Measurements from ENCODE around the gene ASPRV1.

Gene ASPRV1

DNA sequence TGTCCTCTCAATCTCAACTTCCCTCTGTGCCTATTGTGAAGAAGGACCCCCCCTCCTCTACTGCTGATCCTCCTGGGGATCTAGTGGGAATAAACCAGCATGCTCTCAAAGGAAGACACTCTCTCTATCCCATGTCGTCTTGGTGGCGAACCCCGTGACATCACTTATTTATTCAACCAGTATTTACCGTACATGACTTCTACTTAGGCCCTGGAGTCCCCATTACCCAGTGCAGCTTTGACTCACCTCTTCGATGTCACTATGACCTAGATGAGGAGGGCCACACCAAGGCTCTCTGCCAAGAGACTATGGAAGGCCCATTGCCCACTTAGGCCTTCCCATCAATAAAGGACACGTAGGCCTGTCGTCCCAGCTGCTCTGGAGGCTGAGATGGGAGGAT is 16.7 kb downstream of the ASPRV1 start:
- peaks cover 14% of the 10 kb centered on the region for H3K36me3 Mint-ChIP-seq (ENCODE audit: low read depth)
- H3K27me3 Mint-ChIP-seq (ENCODE audit: low read depth, poor library complexity), result no peaks in the 10 kb centered on the region
- TF ChIP-seq, protein P1, sequence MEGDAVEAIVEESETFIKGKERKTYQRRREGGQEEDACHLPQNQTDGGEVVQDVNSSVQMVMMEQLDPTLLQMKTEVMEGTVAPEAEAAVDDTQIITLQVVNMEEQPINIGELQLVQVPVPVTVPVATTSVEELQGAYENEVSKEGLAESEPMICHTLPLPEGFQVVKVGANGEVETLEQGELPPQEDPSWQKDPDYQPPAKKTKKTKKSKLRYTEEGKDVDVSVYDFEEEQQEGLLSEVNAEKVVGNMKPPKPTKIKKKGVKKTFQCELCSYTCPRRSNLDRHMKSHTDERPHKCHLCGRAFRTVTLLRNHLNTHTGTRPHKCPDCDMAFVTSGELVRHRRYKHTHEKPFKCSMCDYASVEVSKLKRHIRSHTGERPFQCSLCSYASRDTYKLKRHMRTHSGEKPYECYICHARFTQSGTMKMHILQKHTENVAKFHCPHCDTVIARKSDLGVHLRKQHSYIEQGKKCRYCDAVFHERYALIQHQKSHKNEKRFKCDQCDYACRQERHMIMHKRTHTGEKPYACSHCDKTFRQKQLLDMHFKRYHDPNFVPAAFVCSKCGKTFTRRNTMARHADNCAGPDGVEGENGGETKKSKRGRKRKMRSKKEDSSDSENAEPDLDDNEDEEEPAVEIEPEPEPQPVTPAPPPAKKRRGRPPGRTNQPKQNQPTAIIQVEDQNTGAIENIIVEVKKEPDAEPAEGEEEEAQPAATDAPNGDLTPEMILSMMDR (IDR thresholded peaks at IDR 0.05), result no peak
- H3K4me1 Mint-ChIP-seq, result peaks cover 32% of the 10 kb centered on the region
- no peaks in the 10 kb centered on the region for H3K9me3 Mint-ChIP-seq
- no peak overlapping the region for H3K27ac Mint-ChIP-seq
- H3K4me3 Mint-ChIP-seq, result no peak overlapping the region
- DNase-seq, result no peak

DNA sequence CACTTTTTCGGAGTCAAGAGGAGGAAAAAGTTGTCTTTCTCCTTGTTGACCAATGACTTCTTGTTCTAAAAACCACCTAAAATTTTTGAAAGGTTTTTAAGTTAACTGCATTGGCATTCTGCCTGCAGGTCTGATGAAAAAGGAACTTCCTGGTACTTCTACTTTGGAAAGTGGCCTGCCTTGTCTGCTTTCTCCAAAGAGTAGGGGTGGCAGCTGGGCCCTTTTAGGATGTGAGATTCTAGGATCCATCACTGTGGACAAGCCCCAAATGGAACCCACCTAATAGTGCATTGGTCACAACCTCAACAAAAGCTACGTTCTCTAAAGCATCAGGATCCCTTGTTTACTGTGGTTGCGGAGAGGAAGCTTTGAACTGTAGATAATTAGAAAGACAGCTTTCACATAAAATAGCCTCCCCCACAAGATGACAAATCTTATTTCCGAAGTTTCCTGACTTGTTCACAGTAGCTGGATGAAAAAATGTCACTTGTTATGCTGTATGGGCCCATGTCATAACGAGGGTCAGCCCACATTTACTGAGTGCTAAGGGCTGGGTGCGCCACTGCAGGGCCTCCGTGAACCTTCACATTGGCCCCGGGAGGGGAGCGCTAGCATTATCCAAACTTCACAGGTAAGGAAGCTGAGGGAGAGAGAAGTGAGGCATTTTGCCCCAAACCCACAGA is 17.4 kb downstream of the ASPRV1 start:
- TF ChIP-seq, protein P1 (IDR thresholded peaks at IDR 0.05), result no peak
- Mint-ChIP-seq H3K36me3 (ENCODE audit: low read depth) (peaks cover 21% of the 10 kb centered on the region), H3K9me3 (no peaks in the 10 kb centered on the region), H3K4me3 (no peak overlapping the region), H3K27me3 (ENCODE audit: low read depth, poor library complexity) (no peaks in the 10 kb centered on the region), H3K27ac (no peak overlapping the region), H3K4me1 (peaks cover 33% of the 10 kb centered on the region)
- no peak for DNase-seq

DNA sequence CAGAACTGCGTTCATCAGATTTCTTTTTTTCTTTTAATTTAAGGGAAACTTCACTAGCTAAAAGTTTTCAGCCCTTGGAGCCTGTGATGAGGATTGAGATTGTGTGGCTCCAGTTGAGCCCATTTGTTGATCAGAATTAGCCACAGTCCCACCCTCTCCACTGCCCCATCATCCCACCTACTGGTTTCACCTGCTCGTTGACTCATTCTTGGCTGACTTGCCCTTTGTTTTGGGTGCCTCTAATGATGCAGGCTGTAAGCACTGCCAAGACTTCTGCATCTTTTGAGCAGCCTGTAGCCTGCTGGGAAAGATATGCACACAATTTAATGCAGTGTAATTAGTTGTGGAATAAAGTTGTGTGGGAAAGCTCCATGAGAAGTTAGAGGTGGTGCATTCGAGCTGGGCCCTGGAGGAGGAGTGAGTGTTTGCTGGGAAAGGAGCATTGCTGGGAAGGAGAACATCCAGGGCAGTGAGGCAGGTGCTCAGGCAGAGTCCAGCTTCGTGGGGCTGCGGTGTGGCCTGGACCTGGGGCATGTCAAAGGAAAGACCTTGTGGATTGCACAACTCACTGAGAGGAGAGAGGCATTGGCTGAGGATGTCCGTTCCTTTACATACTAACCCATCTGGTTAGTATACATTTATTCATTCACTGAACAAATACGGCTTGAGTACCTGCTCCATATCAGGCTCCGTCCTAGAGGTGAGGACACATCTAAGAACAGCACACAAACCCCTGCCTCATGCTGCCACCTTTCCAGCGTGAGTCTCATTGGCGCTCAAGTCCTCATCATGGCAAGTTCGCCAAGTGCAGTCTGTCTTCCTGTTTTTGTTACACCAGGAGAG is 18.2 kb downstream of the ASPRV1 start:
- peaks cover 35% of the 10 kb centered on the region for H3K4me1 Mint-ChIP-seq
- H3K27me3 Mint-ChIP-seq (ENCODE audit: low read depth, poor library complexity), result no peaks in the 10 kb centered on the region
- DNase-seq, result no peak
- no peaks in the 10 kb centered on the region for H3K9me3 Mint-ChIP-seq
- TF ChIP-seq, protein P1 (IDR thresholded peaks at IDR 0.05), result no peak
- H3K36me3 Mint-ChIP-seq (ENCODE audit: low read depth), result peaks cover 29% of the 10 kb centered on the region
- H3K27ac Mint-ChIP-seq, result no peak overlapping the region
- no peak overlapping the region for H3K4me3 Mint-ChIP-seq

DNA sequence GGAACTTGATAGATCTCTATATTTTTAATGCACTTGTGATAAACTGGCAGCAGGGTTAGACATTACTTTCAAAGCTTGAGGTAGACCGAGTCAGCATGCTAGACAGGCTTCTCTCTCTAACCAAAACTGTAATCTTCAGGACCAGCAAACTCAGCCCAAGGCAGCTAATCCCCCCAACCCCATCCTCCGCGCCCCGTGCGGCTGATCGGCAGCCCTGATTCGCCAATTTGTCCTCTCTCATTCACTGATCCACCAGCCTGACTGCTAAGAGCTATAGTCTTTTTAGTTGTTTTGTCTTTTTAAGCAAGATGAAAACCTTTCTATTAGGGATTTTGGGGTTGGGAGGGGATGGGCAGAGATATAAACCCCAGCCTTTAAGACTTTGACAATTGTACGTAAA is 20.7 kb downstream of the ASPRV1 start:
- Mint-ChIP-seq H3K4me1 (peaks cover 36% of the 10 kb centered on the region), H3K36me3 (ENCODE audit: low read depth) (peaks cover 53% of the 10 kb centered on the region), H3K27ac (no peak overlapping the region), H3K27me3 (ENCODE audit: low read depth, poor library complexity) (no peaks in the 10 kb centered on the region), H3K4me3 (no peak overlapping the region), H3K9me3 (no peaks in the 10 kb centered on the region)
- TF ChIP-seq, protein P1 (IDR thresholded peaks at IDR 0.05), result no peak
- no peak for DNase-seq

- H3K27ac Mint-ChIP-seq, result peak overlapping the region; percentile 46
- peaks cover 36% of the 10 kb centered on the region for H3K4me1 Mint-ChIP-seq
- TF ChIP-seq, protein P1 (IDR thresholded peaks at IDR 0.05), result no peak
- H3K4me3 Mint-ChIP-seq, result no peak overlapping the region
- no peaks in the 10 kb centered on the region for H3K27me3 Mint-ChIP-seq (ENCODE audit: low read depth, poor library complexity)
- peaks cover 57% of the 10 kb centered on the region for H3K36me3 Mint-ChIP-seq (ENCODE audit: low read depth)
- no peaks in the 10 kb centered on the region for H3K9me3 Mint-ChIP-seq
- DNase-seq, result no peak
Observed at GRCh38 chr2:69939722-69940121, 21.7 kb downstream of the ASPRV1 start.

All from nephron progenitor cell (in vitro differentiated cells).